NCI-H510A (cell line): ENCODE measurements around the gene SLC35F4.
A peak's percentile ranks its signal among the peaks of the same experiment; 100 is the strongest.
"Not testable (repeated sequence)": the region's sequence is repeated elsewhere in the genome, so short reads cannot be mapped to it uniquely, and the experiment has no call there.

Experiments
- DNase-seq: peaks from one replicate; lab custom pipeline; 2025; lab: John Stamatoyannopoulos, UW

Gene SLC35F4

DNA sequence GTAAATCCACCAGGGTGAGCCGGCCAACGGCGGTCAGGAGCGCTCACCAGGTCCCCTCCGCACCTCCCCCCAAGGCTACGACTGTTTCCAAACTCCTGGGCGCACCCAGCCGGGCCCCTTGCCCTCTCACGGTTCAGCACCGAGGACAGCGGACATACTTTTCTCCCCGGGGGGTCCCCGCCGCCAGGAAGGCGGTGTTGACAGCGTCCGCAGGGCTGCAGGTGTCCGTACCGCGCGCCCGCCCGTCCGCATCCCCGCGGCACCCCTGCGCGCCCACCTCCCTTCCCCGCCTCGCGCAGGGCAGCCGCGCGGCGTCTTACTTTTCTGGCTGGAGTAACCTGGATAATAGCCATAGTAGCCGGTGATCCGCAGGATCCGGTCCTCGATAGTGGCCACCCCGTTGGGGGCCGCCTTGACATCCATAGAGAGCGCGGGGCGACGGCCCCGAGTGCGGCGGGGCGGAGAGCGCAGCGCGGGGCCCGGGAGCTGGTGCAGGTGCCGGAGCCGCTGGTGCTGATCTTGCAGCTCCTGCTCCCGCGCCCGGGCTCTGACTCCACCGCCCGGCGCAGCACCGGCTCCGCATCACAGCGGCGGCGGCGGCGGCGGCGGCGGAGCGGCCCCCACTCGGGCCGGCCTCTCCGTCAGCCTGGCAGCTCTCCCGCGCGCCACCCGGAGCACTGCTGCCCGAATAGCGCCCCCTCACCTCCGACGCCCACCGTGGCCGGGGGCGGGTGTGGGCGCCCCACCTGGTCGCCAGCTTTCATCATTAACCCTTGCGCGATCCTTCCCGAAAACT, at the start of gene SLC35F4:
Gene SLC35F4, minus strand, starts transcription at position 690 of the 796 bp plus-strand sequence.
- DNase-seq = peak; percentile 5

DNA sequence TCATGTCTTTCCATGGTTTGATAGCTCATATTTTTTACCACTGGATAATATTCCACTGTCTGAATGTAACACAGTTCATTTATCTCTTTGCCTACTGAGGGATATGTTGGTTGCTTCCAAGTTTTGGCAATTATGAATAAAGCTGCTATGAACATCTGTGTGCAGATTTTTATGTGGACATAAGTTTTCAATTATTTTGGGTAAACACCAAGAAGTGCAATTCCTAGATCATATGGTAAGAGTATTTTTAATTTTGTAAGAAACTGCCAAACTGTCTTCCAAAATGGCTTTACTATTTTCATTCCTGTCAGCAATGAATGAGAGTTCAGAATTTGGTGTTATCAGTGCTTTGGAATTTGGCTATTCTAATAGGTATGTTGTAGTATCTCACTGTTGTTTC, 43.7 kb upstream of the SLC35F4 start:
- no peak for DNase-seq

DNA sequence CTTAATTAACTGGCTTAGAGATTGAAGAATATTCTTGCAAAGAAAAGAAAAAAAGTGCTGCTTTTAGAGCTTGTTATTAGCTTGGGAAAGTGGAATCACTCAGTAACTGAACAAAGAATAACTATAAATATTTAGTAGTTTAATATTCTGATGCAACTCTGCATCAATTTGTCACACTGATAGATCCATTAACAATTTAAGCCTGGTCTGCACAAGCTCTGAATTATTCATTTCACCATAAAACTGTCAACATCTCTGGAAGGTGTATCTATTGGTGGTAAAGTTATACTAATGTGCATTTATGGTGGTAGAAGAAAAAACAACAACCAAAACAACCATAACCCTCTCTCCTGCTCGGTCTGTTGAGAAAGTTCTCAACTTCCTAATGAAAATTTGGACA, 38.1 kb upstream of the SLC35F4 start:
- DNase-seq = no peak

GRCh38 chr14:57898837-57899572, 33.1 kb upstream of the SLC35F4 start:
- no peak for DNase-seq

GRCh38 chr14:57897144-57897748, 31.4 kb upstream of the SLC35F4 start:
- no peak for DNase-seq

DNA sequence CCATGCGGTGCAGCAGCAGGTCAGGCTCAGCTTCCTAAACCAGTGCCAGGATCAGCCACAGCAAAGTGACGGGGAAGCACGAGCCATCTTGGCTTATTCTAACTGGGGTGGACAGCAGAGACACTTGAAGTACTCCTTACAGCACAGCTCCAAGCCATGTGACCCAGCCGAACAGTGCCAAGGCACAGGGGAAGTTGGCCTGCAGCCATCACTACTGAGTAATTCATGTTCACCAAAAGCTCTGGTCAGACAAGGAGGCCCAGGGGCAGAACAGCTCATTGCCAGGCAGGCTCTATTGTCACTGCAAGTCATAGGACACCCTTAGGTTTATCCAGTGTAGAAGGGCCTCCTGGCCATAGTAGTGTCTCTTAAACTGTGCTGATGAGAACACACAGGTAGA, 23.4 kb upstream of the SLC35F4 start:
- no peak for DNase-seq

- no peak for DNase-seq
These were observed 18.3 kb upstream of the SLC35F4 start for GRCh38 chr14:57884175-57884574.

GRCh38 chr14:57883061-57883460, 17.2 kb upstream of the SLC35F4 start:
- DNase-seq = no peak

DNA sequence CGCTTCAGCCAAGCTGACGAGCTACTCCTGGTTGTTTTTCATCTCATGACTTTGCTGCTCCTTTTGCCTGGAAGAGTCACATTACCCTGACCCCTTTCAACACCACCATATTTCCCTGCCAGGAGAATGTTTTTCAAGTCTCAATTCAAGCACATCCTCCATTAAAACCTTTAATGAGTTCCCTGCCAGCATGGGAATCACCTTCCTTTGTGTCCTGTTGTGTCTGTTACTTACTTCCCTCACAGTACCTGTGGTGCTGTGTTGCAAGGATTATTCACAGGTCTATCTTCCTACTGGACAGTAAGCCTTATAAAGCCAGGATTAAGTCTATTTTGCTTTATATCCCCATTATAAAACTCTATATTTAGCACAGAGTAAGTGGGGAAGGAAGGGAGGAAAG, 13.6 kb upstream of the SLC35F4 start:
- DNase-seq = no peak

- no peak for DNase-seq
These were observed 10.1 kb upstream of the SLC35F4 start for GRCh38 chr14:57875985-57876384.

GRCh38 chr14:57875296-57875695, 9.4 kb upstream of the SLC35F4 start:
- DNase-seq = no peak

DNA sequence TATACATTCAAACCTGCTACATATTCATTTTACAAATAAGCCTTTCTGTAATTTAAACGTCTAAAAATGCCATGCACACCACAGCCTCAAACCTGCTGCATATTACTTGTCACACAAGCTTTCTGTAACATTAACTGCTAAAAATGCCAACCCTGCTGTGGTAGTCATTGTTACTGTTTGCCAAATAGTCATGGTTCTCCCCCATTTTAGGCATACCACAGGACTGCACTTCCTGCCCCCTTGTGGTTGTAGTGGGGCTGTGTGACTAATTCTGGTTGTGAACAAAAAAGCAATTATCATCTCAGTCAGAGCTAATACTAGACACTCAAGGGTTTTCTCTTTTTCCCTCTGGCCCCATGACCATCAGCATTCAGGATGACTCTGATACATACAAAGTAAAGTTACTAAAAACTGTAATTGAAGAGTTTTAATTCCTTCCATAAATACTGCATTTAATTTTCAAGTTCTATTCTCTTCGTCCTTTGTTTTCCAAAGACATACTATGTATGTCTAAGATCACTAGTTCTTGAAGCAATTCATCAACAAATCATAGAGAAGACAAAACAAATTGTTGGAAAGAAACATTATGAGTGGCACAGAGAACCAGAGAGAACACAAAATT, 5.7 kb upstream of the SLC35F4 start:
- no peak for DNase-seq

- DNase-seq = no peak
These were observed 5.0 kb upstream of the SLC35F4 start for GRCh38 chr14:57870686-57871457.

GRCh38 chr14:57869617-57870016, 3.7 kb upstream of the SLC35F4 start:
- DNase-seq = no peak

- DNase-seq = no peak
These were observed 360 bp upstream of the SLC35F4 start for GRCh38 chr14:57866199-57866705.

GRCh38 chr14:57865066-57865402, 858 bp downstream of the SLC35F4 start:
- no peak for DNase-seq

DNA sequence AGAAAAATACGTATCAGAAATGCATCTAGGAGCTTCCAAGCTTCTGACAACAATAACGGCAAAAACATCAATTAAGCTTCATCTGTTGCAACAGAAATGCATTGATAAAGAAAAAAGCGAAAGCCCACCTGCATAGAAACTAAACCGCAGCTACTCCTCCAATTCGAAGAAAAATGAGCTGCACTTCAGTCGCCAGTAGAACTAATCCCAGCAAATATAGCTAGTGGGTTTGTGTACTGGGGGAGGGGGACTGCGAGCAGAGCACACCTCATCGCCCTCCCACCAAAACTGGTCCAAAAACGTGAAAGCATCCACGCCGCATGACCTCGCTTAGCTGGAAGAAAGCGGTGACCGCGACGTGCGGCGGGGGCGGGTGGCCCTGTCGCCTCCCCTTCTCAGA, 1.2 kb downstream of the SLC35F4 start:
- no peak for DNase-seq

- no peak for DNase-seq
These were observed 2.4 kb downstream of the SLC35F4 start for GRCh38 chr14:57863471-57863870.

GRCh38 chr14:57855666-57856065, 10.2 kb downstream of the SLC35F4 start:
- not testable (repeated sequence) for DNase-seq

DNA sequence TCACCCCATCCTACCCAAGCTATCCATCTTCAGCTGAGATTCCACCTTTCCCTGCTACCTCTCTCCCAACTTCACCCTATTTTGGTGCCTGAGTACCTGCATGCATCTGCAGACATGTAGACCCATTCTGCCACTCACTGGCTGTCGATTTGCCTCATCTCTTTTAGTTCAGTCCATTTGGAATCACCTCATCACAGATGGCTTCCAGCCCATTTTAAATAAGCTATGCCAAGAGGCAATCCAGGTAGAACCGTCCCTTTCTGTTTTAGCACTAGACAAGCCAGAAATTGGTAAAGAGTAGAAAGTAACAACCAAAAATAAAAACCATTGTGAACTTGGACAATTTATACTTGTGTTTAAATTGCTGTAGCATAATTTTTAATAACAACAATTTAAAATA, 11.3 kb downstream of the SLC35F4 start:
- DNase-seq = no peak

DNA sequence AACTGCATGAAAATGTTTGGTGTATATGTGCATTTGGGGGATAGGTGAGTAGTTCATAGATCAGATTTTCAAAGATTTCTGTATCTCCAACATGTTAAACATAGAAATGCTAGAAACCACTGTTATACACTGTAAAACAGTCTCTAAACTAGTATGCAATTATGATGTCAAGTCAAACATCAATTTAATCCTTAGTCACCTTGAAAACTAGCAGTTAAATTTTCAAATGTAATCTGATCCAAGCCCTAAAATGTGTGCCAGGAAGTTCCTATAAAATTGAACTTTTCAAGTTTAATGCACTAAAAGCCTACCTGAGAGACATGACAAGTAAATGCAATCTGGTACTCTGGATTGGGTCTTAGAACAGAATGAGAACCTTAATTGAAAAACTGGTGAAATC, 14.5 kb downstream of the SLC35F4 start:
- no peak for DNase-seq

GRCh38 chr14:57848786-57849185, 17.1 kb downstream of the SLC35F4 start:
- DNase-seq = no peak
